HCT116 (cell line): ENCODE measurements around the gene FAM81A. TPM values are rescaled to one million over a fixed set of nuclear protein-coding genes. Genes with fewer than 3 reads are reported as not detected.

ENCODE experiments used
- ATAC-seq: fragments of 200-7000 bp; cut with Tn5 transposase; 2 replicates; pipeline ENCODE4 v1.9.1; 2020; ENCODE audit warnings: mild to moderate bottlenecking, moderate library complexity
- BruUV-seq: library from RNA; stranded (reverse); fragments of 400-500 nt; replicated peaks from 2 replicates; lab custom pipeline; 2021; lab: Mats Ljungman, UMichigan
- CTCF ChIA-PET: fragments of 300-600 bp; sonication (Branson Sonifier 250); formaldehyde crosslinking; loops from one replicate; lab custom pipeline; 2021; ENCODE audit warnings: antibody characterized with exemption; lab: Charles Lee
- POLR2A ChIA-PET: fragments of 300-600, 350-600 bp; sonication (Branson Sonifier 250); formaldehyde crosslinking; loops from one replicate; lab custom pipeline; 2021; ENCODE audit warnings: antibody characterized with exemption; lab: Charles Lee
- RAD21 ChIA-PET, 2 experiments: fragments of 300-600 bp; sonication (Branson Sonifier 250); formaldehyde crosslinking; loops; one replicate each; lab custom pipeline; 2023; ENCODE audit warnings: low total read pairs in 2 of 2; ENCODE audit not compliant: uncharacterized antibody in 2 of 2, unreplicated experiment in 2 of 2, low non-redundant PET in 1 of 2; lab: Charles Lee
- DNase-seq: peaks from one replicate; pipeline ENCODE4 v3.0.0-alpha.2; 2010; ENCODE audit warnings: low read depth, low spot score
- H2AFZ ChIP-seq: fragments of 200-600 bp; shearing (Covaris generic), sonication (generic); 2 replicates; pipeline ENCODE4 v1.6.1; 2017; ENCODE audit warnings: low read depth, mixed run types, mixed read lengths, antibody characterized with exemption, low read length; ENCODE audit not compliant: poor library complexity, severe bottlenecking
- H3K27ac ChIP-seq: 2 replicates; pipeline ENCODE4 v1.5.1; 2012; ENCODE audit warnings: low read depth, low read length
- H3K27me3 ChIP-seq: fragments of 200-600 bp; sonication (generic); 2 replicates; pipeline ENCODE4 v1.6.1; 2016; ENCODE audit warnings: mixed run types, low read length, mixed read lengths; ENCODE audit not compliant: insufficient read depth
- H3K36me3 ChIP-seq, 2 experiments: fragments of 200-500 bp in 1 of 2; fragments of 200-600 bp in 1 of 2; sonication (Bioruptor generic) in 1 of 2; sonication (generic) in 1 of 2; 2 replicates each; pipeline versions ENCODE4 v1.5.1 to v1.6.1; 2014 to 2016; ENCODE audit warnings: low read length in 2 of 2, inconsistent platforms in 1 of 2, mixed read lengths in 1 of 2, mixed run types in 1 of 2; ENCODE audit not compliant: insufficient read depth in 2 of 2, control insufficient read depth in 1 of 2
- H3K4me1 ChIP-seq, 2 experiments: fragments of 200-600 bp in 1 of 2; sonication (generic) in 1 of 2; 2 replicates each; pipeline versions ENCODE4 v1.5.1 to v1.6.1; 2012 to 2017; ENCODE audit warnings: low read length in 2 of 2, inconsistent platforms in 1 of 2, mild to moderate bottlenecking in 1 of 2, mixed read lengths in 1 of 2, mixed run types in 1 of 2, moderate library complexity in 1 of 2; ENCODE audit not compliant: insufficient read depth in 2 of 2, control insufficient read depth in 1 of 2
- H3K4me2 ChIP-seq: fragments of 200-600 bp; sonication (generic); 2 replicates; pipeline ENCODE4 v1.6.1; 2017; ENCODE audit warnings: mixed run types, low read length, mixed read lengths
- H3K4me3 ChIP-seq, 2 experiments: fragments of 200-600 bp in 1 of 2; sonication (generic) in 1 of 2; replicated peaks in 1 of 2; 2 replicates each; pipeline ENCODE4 v1.5.1; 2011 to 2016; ENCODE audit warnings: low read length in 2 of 2, control low read depth in 1 of 2, low read depth in 1 of 2, mild to moderate bottlenecking in 1 of 2, mixed read lengths in 1 of 2, mixed run types in 1 of 2
- H3K79me2 ChIP-seq: fragments of 200-600 bp; sonication (generic); 2 replicates; pipeline ENCODE4 v1.6.1; 2017; ENCODE audit warnings: mild to moderate bottlenecking, mixed run types, low read length, moderate library complexity, mixed read lengths; ENCODE audit not compliant: insufficient read depth
- H3K9ac ChIP-seq: fragments of 200-600 bp; sonication (generic); 2 replicates; pipeline ENCODE4 v1.6.1; 2016; ENCODE audit warnings: low read length, mixed read lengths
- H3K9me2 ChIP-seq: fragments of 200-600 bp; sonication (generic), shearing (Covaris generic); 2 replicates; pipeline ENCODE4 v1.6.1; 2017; ENCODE audit warnings: mixed run types, mild to moderate bottlenecking, moderate library complexity; ENCODE audit not compliant: insufficient read depth
- H3K9me3 ChIP-seq, 2 experiments: fragments of 200-500 bp in 1 of 2; fragments of 200-600 bp in 1 of 2; sonication (Bioruptor generic) in 1 of 2; sonication (generic) in 1 of 2; 2 replicates each; pipeline ENCODE4 v1.6.1; 2014 to 2017; ENCODE audit warnings: low read length in 2 of 2, mixed read lengths in 2 of 2, inconsistent platforms in 1 of 2, low read depth in 1 of 2, mild to moderate bottlenecking in 1 of 2, mixed run types in 1 of 2, moderate library complexity in 1 of 2; ENCODE audit not compliant: control insufficient read depth in 1 of 2, insufficient read depth in 1 of 2
- H4K20me1 ChIP-seq: fragments of 200-600 bp; sonication (generic), shearing (Covaris generic); 2 replicates; pipeline ENCODE4 v1.6.1; 2017; ENCODE audit warnings: mixed run types, mild to moderate bottlenecking, moderate library complexity; ENCODE audit not compliant: insufficient read depth
- JUND ChIP-seq: IDR thresholded peaks from 2 replicates; pipeline ENCODE4 v1.6.1; 2012
- POLR2AphosphoS5 ChIP-seq: IDR thresholded peaks from 2 replicates; pipeline ENCODE4 v1.6.1; 2011; ENCODE audit warnings: mild to moderate bottlenecking, low read depth, low read length, moderate library complexity
- SP1 ChIP-seq: IDR thresholded peaks from 2 replicates; pipeline ENCODE4 v1.6.1; 2012; ENCODE audit warnings: low read depth
- SRF ChIP-seq: IDR thresholded peaks from 2 replicates; pipeline ENCODE4 v1.6.1; 2012; ENCODE audit warnings: low read depth
- YY1 ChIP-seq: IDR thresholded peaks from 2 replicates; pipeline ENCODE4 v1.6.1; 2011; ENCODE audit warnings: low read length, low read depth, moderate library complexity, mild to moderate bottlenecking; ENCODE audit not compliant: insufficient replicate concordance; ENCODE audit errors: extremely low read depth
- intact Hi-C: fragments of 100-400 bp; cut with micrococcal nuclease; formaldehyde crosslinking; loops from 2 replicates; pipeline ENCODE4 v1.10.0; 2022
- total RNA-seq: library from RNA; stranded (reverse); gene quantifications from one replicate; pipeline ENCODE4 v1.2.1, GENCODE V29; 2021; ENCODE audit not compliant: unreplicated experiment
- TF ChIP-seq, protein P1 (sequence below): IDR thresholded peaks from 2 replicates; pipeline ENCODE4 v1.6.1; 2012; ENCODE audit warnings: low read depth

FAM81A gene
- total RNA-seq, 1 experiment from 2014 or later, result 6.6 TPM

DNA sequence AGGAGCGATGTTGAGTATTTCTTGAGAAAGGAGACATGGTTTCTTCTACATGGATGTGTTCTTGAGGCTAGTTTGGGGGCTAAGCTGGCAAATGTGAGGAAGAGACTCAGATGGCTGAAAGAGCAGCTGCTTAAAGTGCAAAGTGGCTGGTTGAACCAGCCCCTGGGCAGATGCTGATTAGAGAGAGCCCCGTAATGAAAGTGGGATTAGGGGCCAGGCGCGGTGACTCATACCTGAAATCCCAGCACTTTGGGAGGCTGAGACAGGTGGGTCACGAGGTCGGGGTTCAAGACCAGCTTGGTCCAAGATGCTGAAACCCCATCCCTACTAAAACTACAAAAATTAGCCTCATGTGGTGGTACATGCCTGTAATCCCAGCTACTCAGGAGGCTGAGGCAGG lies 98.6 kb downstream of the FAM81A start:
- no peak for ATAC-seq
- intact Hi-C loops, result no loop called here
- H3K27ac ChIP-seq, result no peak overlapping the region

More for the DNA sequence above, 98.6 kb downstream of the FAM81A start:
- H3K9me2 ChIP-seq, result no peaks in the 10 kb centered on the region
- no peak for DNase-seq
- H2AFZ ChIP-seq, result no peak overlapping the region
- H4K20me1 ChIP-seq, result no peaks in the 10 kb centered on the region
- no peaks in the 10 kb centered on the region for H3K79me2 ChIP-seq
- no peaks in the 10 kb centered on the region for H3K27me3 ChIP-seq
- no peaks in the 10 kb centered on the region for H3K9me3 ChIP-seq
- POLR2A ChIA-PET, result no interaction called here
- H3K4me3 ChIP-seq, result no peak overlapping the region
- no peak overlapping the region for H3K9ac ChIP-seq
- no peak overlapping the region for H3K4me2 ChIP-seq
- TF ChIP-seq SP1 (no peak), SRF (no peak), POLR2AphosphoS5 (no peak), JUND (no peak), YY1 (no peak)
- TF ChIP-seq, protein P1, sequence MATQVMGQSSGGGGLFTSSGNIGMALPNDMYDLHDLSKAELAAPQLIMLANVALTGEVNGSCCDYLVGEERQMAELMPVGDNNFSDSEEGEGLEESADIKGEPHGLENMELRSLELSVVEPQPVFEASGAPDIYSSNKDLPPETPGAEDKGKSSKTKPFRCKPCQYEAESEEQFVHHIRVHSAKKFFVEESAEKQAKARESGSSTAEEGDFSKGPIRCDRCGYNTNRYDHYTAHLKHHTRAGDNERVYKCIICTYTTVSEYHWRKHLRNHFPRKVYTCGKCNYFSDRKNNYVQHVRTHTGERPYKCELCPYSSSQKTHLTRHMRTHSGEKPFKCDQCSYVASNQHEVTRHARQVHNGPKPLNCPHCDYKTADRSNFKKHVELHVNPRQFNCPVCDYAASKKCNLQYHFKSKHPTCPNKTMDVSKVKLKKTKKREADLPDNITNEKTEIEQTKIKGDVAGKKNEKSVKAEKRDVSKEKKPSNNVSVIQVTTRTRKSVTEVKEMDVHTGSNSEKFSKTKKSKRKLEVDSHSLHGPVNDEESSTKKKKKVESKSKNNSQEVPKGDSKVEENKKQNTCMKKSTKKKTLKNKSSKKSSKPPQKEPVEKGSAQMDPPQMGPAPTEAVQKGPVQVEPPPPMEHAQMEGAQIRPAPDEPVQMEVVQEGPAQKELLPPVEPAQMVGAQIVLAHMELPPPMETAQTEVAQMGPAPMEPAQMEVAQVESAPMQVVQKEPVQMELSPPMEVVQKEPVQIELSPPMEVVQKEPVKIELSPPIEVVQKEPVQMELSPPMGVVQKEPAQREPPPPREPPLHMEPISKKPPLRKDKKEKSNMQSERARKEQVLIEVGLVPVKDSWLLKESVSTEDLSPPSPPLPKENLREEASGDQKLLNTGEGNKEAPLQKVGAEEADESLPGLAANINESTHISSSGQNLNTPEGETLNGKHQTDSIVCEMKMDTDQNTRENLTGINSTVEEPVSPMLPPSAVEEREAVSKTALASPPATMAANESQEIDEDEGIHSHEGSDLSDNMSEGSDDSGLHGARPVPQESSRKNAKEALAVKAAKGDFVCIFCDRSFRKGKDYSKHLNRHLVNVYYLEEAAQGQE, result no peak
- RAD21 ChIA-PET, result interaction anchor here (0.7 to 1.2 kb wide), 2 partner anchors 35 to 101 kb away, joined by 3 read pairs; no protein-coding TSS in a partner anchor
- CTCF ChIA-PET, result interaction anchor here (0.9 to 2.2 kb wide), 2 partner anchors 96 to 101 kb away, joined by 3 to 6 read pairs; no protein-coding TSS in a partner anchor
- H3K36me3 ChIP-seq, result no peaks in the 10 kb centered on the region
- H3K4me1 ChIP-seq, result peaks cover 12 to 16% of the 10 kb centered on the region in 2 experiments; a peak in 3 of 4 replicates
- no TSS peak for BruUV-seq
